HG02571 (cell line): Measurements from ENCODE around the gene MAP1LC3A.
"Not testable (repeated sequence)": the region's sequence is repeated elsewhere in the genome, so short reads cannot be mapped to it uniquely, and the experiment has no call there.

Experiments used
- ATAC-seq: cut with Tn5 transposase; IDR thresholded peaks from one replicate; pipeline ENCODE4 v1.9.1; 2021; ENCODE audit warnings: mild to moderate bottlenecking, moderate library complexity; ENCODE audit not compliant: unreplicated experiment

Gene MAP1LC3A

GRCh38 chr20:34558320-34559218 lies at the start of gene MAP1LC3A:
Gene MAP1LC3A, plus strand, starts transcription at chr20:34558718. Its CDS starts 151 bp downstream, at chr20:34558869.
- no peak for ATAC-seq

GRCh38 chr20:34510575-34510974 lies 47.9 kb upstream of the MAP1LC3A start:
- no peak for ATAC-seq

GRCh38 chr20:34511891-34512265 lies 46.6 kb upstream of the MAP1LC3A start:
- ATAC-seq, result no peak

GRCh38 chr20:34512266-34512954 lies 46.1 kb upstream of the MAP1LC3A start:
- ATAC-seq, result no peak

- ATAC-seq, result no peak
These were observed 45.5 kb upstream of the MAP1LC3A start for GRCh38 chr20:34512955-34513419.

GRCh38 chr20:34514034-34514433 lies 44.5 kb upstream of the MAP1LC3A start:
- not testable (repeated sequence) for ATAC-seq

- no peak for ATAC-seq
These were observed 43.5 kb upstream of the MAP1LC3A start for GRCh38 chr20:34514897-34515483.

GRCh38 chr20:34515484-34516246 lies 42.9 kb upstream of the MAP1LC3A start:
- peak; percentile 49 for ATAC-seq

- ATAC-seq, result peak; percentile 65
These were observed 42.0 kb upstream of the MAP1LC3A start, which contains the start of gene DYNLRB1 for GRCh38 chr20:34516247-34517113. Gene DYNLRB1, plus strand, starts transcription at chr20:34516422. Its CDS starts 37 bp downstream, at chr20:34516459.

GRCh38 chr20:34517114-34517505 lies 41.4 kb upstream of the MAP1LC3A start:
- ATAC-seq, result no peak

- ATAC-seq, result not testable (repeated sequence)
These were observed 39.7 kb upstream of the MAP1LC3A start for GRCh38 chr20:34518863-34519262.

GRCh38 chr20:34519841-34520240 lies 38.7 kb upstream of the MAP1LC3A start:
- not testable (repeated sequence) for ATAC-seq

GRCh38 chr20:34522969-34523871 lies 35.3 kb upstream of the MAP1LC3A start:
- no peak for ATAC-seq

GRCh38 chr20:34524426-34524825 lies 34.1 kb upstream of the MAP1LC3A start:
- ATAC-seq, result no peak

GRCh38 chr20:34525342-34525708 lies 33.2 kb upstream of the MAP1LC3A start:
- no peak for ATAC-seq

GRCh38 chr20:34525709-34526416 lies 32.7 kb upstream of the MAP1LC3A start:
- ATAC-seq, result no peak

- ATAC-seq, result no peak
These were observed 32.1 kb upstream of the MAP1LC3A start for GRCh38 chr20:34526466-34526865.

- no peak for ATAC-seq
These were observed 31.5 kb upstream of the MAP1LC3A start for GRCh38 chr20:34527016-34527415.
